ENCODE measurements around the gene EGLN2. TPM values are rescaled to one million over a fixed set of nuclear protein-coding genes. Genes with fewer than 3 reads are reported as not detected.
A peak's percentile ranks its signal among the peaks of the same experiment; 100 is the strongest.

Gene EGLN2
- total and polyA plus RNA-seq, 10 of the 15 experiments (the other 5 are each of a cell fraction or from before 2014, with no cell fraction given), result 8.6 to 93.0 (median 66.8) TPM

DNA sequence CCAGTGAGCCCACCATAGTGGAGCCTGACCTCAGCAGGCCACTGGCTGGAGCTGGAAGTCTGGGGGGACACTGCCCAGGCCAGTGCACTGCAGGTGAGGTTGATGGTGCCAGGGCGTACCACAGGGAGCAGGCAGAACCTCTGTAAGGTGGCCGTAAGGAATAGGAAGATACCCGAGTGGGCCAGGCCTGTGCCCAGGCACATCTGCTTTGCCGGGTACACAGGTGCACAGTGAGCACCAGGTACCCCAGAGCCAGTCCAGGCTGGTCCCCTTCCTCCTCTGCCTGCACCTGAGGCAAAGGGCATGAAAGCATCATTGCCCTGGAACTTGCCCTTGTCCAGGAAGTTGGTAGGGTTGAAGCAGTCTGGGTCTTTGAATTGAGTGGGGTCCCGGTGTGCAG, 9.5 kb downstream of the EGLN2 start:
- ATAC-seq (no peak), FAIRE-seq (no peak), DNase-seq (ENCODE audit: low read depth, low spot score) (no peak)
- BruUV-seq (replicated peaks), result no TSS peak
- 97% methylated on average over 5 of the region's 5 CpGs for whole genome bisulfite sequencing (ENCODE audit: insufficient coverage, insufficient replicate concordance, low lambda C conversion rate, missing lambda C conversion rate)
- peaks cover 24% of the 10 kb centered on the region for H3K4me1 ChIP-seq (ENCODE audit: control insufficient read depth, insufficient read depth, low read length)
- ChIA-PET RAD21 (ENCODE audit: unreplicated experiment) (interaction anchor here (0.8 to 3.6 kb wide), 2 partner anchors 12 to 145 kb away, joined by 6 to 10 read pairs; no protein-coding TSS in a partner anchor), SMC1A (ENCODE audit: uncharacterized antibody, unreplicated experiment) (interaction anchor here (1.0 to 1.6 kb wide), 3 partner anchors 10 to 142 kb away, joined by 3 to 6 read pairs (median 3); partner anchors contain the start of gene EGLN2), POLR2A (interaction anchor here (0.5 to 4.3 kb wide), 2 partner anchors 15 to 30 kb away, joined by 4 to 37 read pairs; partner anchors contain the start of gene RAB4B), CTCF (interaction anchor here (2.2 to 5.9 kb wide), 3 partner anchors 30 to 146 kb away, joined by 9 to 51 read pairs (median 28); partner anchors contain the start of gene RAB4B)
- H3K79me2 ChIP-seq (ENCODE audit: control insufficient read depth, insufficient read depth, low read length), result peaks cover 21% of the 10 kb centered on the region
- H3K9ac ChIP-seq (ENCODE audit: control insufficient read depth, insufficient read depth, low read length), result no peak overlapping the region
- H3K27ac ChIP-seq (ENCODE audit: control insufficient read depth, insufficient read depth), result no peak overlapping the region
- H3K36me3 ChIP-seq (ENCODE audit: control insufficient read depth in 2 of 2, insufficient read depth in 2 of 2, low read length in 1 of 2), result peaks cover 7 to 18% of the 10 kb centered on the region in 2 experiments; a peak in 3 of 4 replicates
- in situ Hi-C loops (cut with MboI) (no loop called here), intact Hi-C loops (cut with micrococcal nuclease; ENCODE audit: unreplicated experiment) (no loop called here)
- H3K4me2 ChIP-seq (ENCODE audit: control insufficient read depth, insufficient read depth), result no peak overlapping the region
- H2AFZ ChIP-seq (ENCODE audit: control insufficient read depth, low read depth, low read length), result no peak overlapping the region
- no peaks in the 10 kb centered on the region for H3K27me3 ChIP-seq (replicated peaks in 1 of 2; ENCODE audit: control insufficient read depth in 2 of 2, insufficient read depth in 2 of 2, low read length in 1 of 2)
- H4K20me1 ChIP-seq (ENCODE audit: control insufficient read depth, insufficient read depth), result 0 out of 2 replicates have a peak, but pooled peaks cover 5% of the 10 kb centered on the region
- peak; percentile 66 for TF ChIP-seq POLR2A (IDR thresholded peaks at IDR 0.05; ENCODE audit: low read depth, low read length)
- TF ChIP-seq MEF2B (IDR thresholded peaks at IDR 0.05; ENCODE audit: partially characterized antibody, poor library complexity, severe bottlenecking), result no peak
- TF ChIP-seq, protein P1, sequence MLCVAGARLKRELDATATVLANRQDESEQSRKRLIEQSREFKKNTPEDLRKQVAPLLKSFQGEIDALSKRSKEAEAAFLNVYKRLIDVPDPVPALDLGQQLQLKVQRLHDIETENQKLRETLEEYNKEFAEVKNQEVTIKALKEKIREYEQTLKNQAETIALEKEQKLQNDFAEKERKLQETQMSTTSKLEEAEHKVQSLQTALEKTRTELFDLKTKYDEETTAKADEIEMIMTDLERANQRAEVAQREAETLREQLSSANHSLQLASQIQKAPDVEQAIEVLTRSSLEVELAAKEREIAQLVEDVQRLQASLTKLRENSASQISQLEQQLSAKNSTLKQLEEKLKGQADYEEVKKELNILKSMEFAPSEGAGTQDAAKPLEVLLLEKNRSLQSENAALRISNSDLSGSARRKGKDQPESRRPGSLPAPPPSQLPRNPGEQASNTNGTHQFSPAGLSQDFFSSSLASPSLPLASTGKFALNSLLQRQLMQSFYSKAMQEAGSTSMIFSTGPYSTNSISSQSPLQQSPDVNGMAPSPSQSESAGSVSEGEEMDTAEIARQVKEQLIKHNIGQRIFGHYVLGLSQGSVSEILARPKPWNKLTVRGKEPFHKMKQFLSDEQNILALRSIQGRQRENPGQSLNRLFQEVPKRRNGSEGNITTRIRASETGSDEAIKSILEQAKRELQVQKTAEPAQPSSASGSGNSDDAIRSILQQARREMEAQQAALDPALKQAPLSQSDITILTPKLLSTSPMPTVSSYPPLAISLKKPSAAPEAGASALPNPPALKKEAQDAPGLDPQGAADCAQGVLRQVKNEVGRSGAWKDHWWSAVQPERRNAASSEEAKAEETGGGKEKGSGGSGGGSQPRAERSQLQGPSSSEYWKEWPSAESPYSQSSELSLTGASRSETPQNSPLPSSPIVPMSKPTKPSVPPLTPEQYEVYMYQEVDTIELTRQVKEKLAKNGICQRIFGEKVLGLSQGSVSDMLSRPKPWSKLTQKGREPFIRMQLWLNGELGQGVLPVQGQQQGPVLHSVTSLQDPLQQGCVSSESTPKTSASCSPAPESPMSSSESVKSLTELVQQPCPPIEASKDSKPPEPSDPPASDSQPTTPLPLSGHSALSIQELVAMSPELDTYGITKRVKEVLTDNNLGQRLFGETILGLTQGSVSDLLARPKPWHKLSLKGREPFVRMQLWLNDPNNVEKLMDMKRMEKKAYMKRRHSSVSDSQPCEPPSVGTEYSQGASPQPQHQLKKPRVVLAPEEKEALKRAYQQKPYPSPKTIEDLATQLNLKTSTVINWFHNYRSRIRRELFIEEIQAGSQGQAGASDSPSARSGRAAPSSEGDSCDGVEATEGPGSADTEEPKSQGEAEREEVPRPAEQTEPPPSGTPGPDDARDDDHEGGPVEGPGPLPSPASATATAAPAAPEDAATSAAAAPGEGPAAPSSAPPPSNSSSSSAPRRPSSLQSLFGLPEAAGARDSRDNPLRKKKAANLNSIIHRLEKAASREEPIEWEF (IDR thresholded peaks at IDR 0.05; ENCODE audit: insufficient replicate concordance, low read depth, low read length), result no peak
- no peak for TF ChIP-seq NR2C1 (IDR thresholded peaks at IDR 0.05)
- peak; percentile 38; the same call in 1 of the 2 replicates for TF ChIP-seq PML (IDR thresholded peaks at IDR 0.05; ENCODE audit: low read length)
- no peak for TF ChIP-seq STAT1 (conservative IDR thresholded peaks at IDR 0.05)
- no peaks in the 10 kb centered on the region for H3K9me3 ChIP-seq (replicated peaks; ENCODE audit: control insufficient read depth, insufficient read depth, low read length)
- no peak overlapping the region for H3K4me3 ChIP-seq
